NT2/D1 (cell line): Measurements from ENCODE around the gene DCTN5.

ENCODE experiments used
- DNase-seq: peaks from one replicate; pipeline ENCODE4 v3.0.0-alpha.2; 2011; ENCODE audit warnings: low read depth, low spot score
- H3K27me3 ChIP-seq: 2 replicates; pipeline ENCODE4 v1.6.0; 2011; ENCODE audit warnings: mild to moderate bottlenecking; ENCODE audit not compliant: insufficient read length, insufficient read depth
- H3K36me3 ChIP-seq: 2 replicates; pipeline ENCODE4 v1.6.1; 2011; ENCODE audit warnings: mild to moderate bottlenecking, low read length, mixed read lengths; ENCODE audit not compliant: insufficient read depth, insufficient read length
- H3K4me1 ChIP-seq: 2 replicates; pipeline ENCODE4 v1.5.1; 2011; ENCODE audit not compliant: insufficient read depth, insufficient read length
- H3K4me3 ChIP-seq: 2 replicates; pipeline ENCODE4 v1.5.1; 2011; ENCODE audit warnings: low read depth; ENCODE audit not compliant: insufficient read length
- H3K9ac ChIP-seq: 2 replicates; pipeline ENCODE4 v1.6.0; 2011; ENCODE audit warnings: low read depth; ENCODE audit not compliant: insufficient read length
- H3K9me3 ChIP-seq: 2 replicates; pipeline ENCODE4 v1.5.1; 2011; ENCODE audit warnings: mild to moderate bottlenecking, low read length; ENCODE audit not compliant: insufficient read depth
- SUZ12 ChIP-seq: IDR thresholded peaks from 2 replicates; pipeline ENCODE4 v1.6.1; 2011; ENCODE audit not compliant: insufficient read length, insufficient read depth; ENCODE audit errors: extremely low read depth
- YY1 ChIP-seq: IDR thresholded peaks from 2 replicates; pipeline ENCODE4 v1.6.1; 2011; ENCODE audit not compliant: insufficient read length, insufficient read depth
- ZNF274 ChIP-seq: IDR thresholded peaks from 2 replicates; pipeline ENCODE4 v1.6.1; 2011; ENCODE audit warnings: mild to moderate bottlenecking, low read depth, low read length

Gene DCTN5

GRCh38 chr16:23635958-23636357 is 5.3 kb upstream of the DCTN5 start:
- Histone ChIP-seq H3K9ac (no peak overlapping the region), H3K36me3 (peaks cover 76% of the 10 kb centered on the region), H3K4me1 (no peaks in the 10 kb centered on the region), H3K4me3 (no peak overlapping the region), H3K9me3 (no peaks in the 10 kb centered on the region), H3K27me3 (no peaks in the 10 kb centered on the region)
- DNase-seq, result no peak
- TF ChIP-seq SUZ12 (no peak), YY1 (no peak), ZNF274 (no peak)

- peaks cover 65% of the 10 kb centered on the region for H3K36me3 ChIP-seq
- no peaks in the 10 kb centered on the region for H3K4me1 ChIP-seq
- H3K9ac ChIP-seq, result peak overlapping the region; percentile 100
- DNase-seq, result peak; percentile 63
- peak overlapping the region; percentile 96 for H3K4me3 ChIP-seq
- no peaks in the 10 kb centered on the region for H3K9me3 ChIP-seq
- TF ChIP-seq YY1 (no peak), ZNF274 (no peak), SUZ12 (no peak)
- H3K27me3 ChIP-seq, result no peaks in the 10 kb centered on the region
Observed at GRCh38 chr16:23640615-23640930, 693 bp upstream of the DCTN5 start.

- Histone ChIP-seq H3K36me3 (peaks cover 64% of the 10 kb centered on the region), H3K4me1 (no peaks in the 10 kb centered on the region), H3K9me3 (no peaks in the 10 kb centered on the region), H3K27me3 (no peaks in the 10 kb centered on the region), H3K9ac (peak overlapping the region; percentile 57), H3K4me3 (peak overlapping the region; percentile 96)
- TF ChIP-seq ZNF274 (no peak), YY1 (no peak), SUZ12 (no peak)
- no peak for DNase-seq
Observed at GRCh38 chr16:23642246-23642774, 1.0 kb downstream of the DCTN5 start.

- DNase-seq, result no peak
- TF ChIP-seq SUZ12 (no peak), ZNF274 (no peak)
- H3K9ac ChIP-seq, result no peak overlapping the region
- H3K4me3 ChIP-seq, result no peak overlapping the region
- H3K9me3 ChIP-seq, result no peaks in the 10 kb centered on the region
- no peaks in the 10 kb centered on the region for H3K4me1 ChIP-seq
- no peaks in the 10 kb centered on the region for H3K27me3 ChIP-seq
- peaks cover 60% of the 10 kb centered on the region for H3K36me3 ChIP-seq
Observed at GRCh38 chr16:23650674-23651416, 9.6 kb downstream of the DCTN5 start.

GRCh38 chr16:23651943-23652468 is 10.7 kb downstream of the DCTN5 start:
- peaks cover 56% of the 10 kb centered on the region for H3K36me3 ChIP-seq
- no peak overlapping the region for H3K9ac ChIP-seq
- no peaks in the 10 kb centered on the region for H3K4me1 ChIP-seq
- H3K9me3 ChIP-seq, result no peaks in the 10 kb centered on the region
- no peak for TF ChIP-seq ZNF274
- TF ChIP-seq SUZ12, result no peak
- no peak for TF ChIP-seq YY1
- no peaks in the 10 kb centered on the region for H3K27me3 ChIP-seq
- DNase-seq, result no peak
- no peak overlapping the region for H3K4me3 ChIP-seq

- Histone ChIP-seq H3K4me3 (no peak overlapping the region), H3K27me3 (no peaks in the 10 kb centered on the region), H3K4me1 (no peaks in the 10 kb centered on the region), H3K9ac (no peak overlapping the region), H3K36me3 (peaks cover 94% of the 10 kb centered on the region), H3K9me3 (no peaks in the 10 kb centered on the region)
- no peak for DNase-seq
- TF ChIP-seq YY1 (no peak), ZNF274 (no peak), SUZ12 (no peak)
Observed at GRCh38 chr16:23663918-23664317, 22.7 kb downstream of the DCTN5 start.

- Histone ChIP-seq H3K4me1 (no peaks in the 10 kb centered on the region), H3K36me3 (peaks cover 95% of the 10 kb centered on the region), H3K9me3 (no peaks in the 10 kb centered on the region), H3K27me3 (no peaks in the 10 kb centered on the region), H3K9ac (no peak overlapping the region), H3K4me3 (no peak overlapping the region)
- DNase-seq, result no peak
- TF ChIP-seq YY1, result no peak
- no peak for TF ChIP-seq ZNF274
- no peak for TF ChIP-seq SUZ12
Observed at GRCh38 chr16:23666571-23667354, 25.5 kb downstream of the DCTN5 start.
